ENCODE data around the gene SENP3.
A peak's percentile ranks its signal among the peaks of the same experiment; 100 is the strongest.

SENP3 gene

DNA sequence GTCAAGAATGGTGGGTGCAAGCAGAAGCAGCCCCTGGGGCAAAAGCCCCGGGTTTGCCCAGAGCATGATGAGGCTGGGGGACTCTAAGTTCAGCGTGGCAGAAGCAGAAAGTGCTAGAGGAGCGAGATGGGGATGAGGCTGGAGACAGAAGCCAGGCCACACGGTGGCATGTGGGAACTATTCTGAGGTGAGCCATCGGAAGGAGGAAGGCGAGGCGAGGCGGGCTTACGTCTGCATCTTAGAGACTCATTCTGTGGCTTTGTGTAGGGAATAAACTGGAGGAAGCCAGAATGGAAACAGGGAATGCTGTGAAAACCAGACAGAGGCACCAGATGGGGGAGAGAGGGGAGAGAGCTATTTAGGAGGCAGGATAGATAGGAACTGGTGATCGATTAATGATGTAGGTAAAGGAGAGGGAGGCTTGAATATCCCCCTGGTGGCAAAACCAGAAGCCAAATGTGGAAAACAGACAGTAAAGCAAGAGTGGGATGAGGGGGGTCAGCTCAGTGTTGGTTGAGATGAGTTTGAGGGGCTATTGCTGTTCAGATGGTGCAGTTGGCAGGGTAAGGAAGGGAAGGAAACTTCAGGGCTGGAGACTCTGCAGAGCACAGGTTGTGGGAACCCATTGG, 6.3 kb upstream of the SENP3 start:
- FAIRE-seq (no peak), DNase-seq (ENCODE audit: extremely low spot score, insufficient read length, low read depth) (no peak)

DNA sequence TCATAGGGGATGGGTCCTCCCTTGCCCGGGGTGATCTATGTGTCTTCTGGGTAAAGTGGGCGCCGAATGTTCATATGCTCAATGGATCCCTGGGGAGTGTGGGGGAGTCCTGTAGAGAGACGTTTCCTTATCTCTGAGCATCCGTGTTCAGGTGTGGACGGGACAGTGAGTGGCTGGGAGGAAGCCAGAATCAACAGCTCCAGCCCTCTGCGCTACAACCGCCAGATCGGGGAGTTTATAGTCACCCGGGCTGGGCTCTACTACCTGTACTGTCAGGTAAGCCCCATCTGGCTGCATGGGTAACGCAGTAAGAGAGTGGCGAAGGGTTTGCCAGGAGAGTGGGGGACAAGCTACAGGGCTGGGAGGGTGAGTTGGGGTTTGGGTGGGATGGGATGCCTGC, 5.1 kb upstream of the SENP3 start:
- FAIRE-seq = no peak
- no peak for DNase-seq (ENCODE audit: extremely low spot score, insufficient read length, low read depth)

DNA sequence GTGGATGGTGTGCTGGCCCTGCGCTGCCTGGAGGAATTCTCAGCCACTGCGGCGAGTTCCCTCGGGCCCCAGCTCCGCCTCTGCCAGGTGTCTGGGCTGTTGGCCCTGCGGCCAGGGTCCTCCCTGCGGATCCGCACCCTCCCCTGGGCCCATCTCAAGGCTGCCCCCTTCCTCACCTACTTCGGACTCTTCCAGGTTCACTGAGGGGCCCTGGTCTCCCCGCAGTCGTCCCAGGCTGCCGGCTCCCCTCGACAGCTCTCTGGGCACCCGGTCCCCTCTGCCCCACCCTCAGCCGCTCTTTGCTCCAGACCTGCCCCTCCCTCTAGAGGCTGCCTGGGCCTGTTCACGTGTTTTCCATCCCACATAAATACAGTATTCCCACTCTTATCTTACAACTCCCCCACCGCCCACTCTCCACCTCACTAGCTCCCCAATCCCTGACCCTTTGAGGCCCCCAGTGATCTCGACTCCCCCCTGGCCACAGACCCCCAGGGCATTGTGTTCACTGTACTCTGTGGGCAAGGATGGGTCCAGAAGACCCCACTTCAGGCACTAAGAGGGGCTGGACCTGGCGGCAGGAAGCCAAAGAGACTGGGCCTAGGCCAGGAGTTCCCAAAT, 4.5 kb upstream of the SENP3 start:
- no peak for DNase-seq (ENCODE audit: extremely low spot score, insufficient read length, low read depth)
- no peak for FAIRE-seq

DNA sequence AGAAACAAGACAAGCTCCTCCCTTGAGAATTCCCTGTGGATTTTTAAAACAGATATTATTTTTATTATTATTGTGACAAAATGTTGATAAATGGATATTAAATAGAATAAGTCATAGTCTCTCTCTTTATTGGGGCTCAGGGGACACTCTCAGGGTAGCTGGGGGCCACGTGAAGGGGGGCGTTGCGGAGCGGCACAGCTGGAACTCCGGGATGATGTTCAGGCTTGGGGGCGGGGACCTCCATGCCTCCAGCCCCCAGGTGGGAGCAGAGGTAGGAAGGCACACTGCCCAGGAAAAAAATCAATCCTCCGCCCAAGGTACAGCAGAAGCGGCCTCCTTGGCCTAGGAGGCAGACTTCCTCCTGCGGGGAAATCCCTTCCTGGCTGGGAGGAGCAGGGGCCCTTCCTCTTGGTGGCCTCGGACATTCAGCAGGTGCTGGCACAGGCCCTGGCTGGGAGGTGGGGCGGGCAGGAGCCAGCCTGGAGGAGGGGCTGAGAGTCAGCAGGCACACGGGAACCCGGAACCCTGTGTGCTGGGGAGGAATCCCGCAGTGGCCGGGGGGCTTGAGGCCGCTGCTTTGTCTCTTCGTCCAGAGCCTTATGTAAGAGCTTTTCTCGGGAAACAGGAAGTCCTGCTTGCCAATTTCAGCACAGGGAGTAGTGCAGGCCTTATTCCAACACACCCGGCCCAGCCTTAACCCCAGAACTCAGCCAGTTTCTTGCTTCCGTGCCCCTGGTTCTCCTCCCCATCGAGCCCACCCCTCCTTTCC, 3.8 kb upstream of the SENP3 start:
- FAIRE-seq (peak; percentile 95), DNase-seq (ENCODE audit: extremely low spot score, insufficient read length, low read depth) (no peak)

DNA sequence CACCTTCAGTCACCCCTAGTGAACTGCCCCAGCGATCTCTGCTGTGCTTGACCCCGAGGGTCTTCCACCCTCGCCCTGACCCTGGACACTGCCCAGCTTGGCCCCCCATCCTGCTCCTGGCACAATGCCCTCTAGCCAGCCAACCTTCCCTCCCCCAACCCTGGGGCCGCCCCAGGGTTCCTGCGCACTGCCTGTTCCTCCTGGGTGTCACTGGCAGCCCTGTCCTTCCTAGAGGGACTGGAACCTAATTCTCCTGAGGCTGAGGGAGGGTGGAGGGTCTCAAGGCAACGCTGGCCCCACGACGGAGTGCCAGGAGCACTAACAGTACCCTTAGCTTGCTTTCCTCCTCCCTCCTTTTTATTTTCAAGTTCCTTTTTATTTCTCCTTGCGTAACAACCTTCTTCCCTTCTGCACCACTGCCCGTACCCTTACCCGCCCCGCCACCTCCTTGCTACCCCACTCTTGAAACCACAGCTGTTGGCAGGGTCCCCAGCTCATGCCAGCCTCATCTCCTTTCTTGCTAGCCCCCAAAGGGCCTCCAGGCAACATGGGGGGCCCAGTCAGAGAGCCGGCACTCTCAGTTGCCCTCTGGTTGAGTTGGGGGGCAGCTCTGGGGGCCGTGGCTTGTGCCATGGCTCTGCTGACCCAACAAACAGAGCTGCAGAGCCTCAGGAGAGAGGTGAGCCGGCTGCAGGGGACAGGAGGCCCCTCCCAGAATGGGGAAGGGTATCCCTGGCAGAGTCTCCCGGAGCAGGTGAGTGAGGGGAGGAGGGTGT, 3.0 kb upstream of the SENP3 start, which contains the start of gene TNFSF13:
TSS of gene TNFSF13 (plus strand) at position 207 of the 776 bp plus-strand sequence. CDS start at position 497, 290 bp downstream.
- no peak for DNase-seq (ENCODE audit: extremely low spot score, insufficient read length, low read depth)
- peak; percentile 29 for FAIRE-seq

DNA sequence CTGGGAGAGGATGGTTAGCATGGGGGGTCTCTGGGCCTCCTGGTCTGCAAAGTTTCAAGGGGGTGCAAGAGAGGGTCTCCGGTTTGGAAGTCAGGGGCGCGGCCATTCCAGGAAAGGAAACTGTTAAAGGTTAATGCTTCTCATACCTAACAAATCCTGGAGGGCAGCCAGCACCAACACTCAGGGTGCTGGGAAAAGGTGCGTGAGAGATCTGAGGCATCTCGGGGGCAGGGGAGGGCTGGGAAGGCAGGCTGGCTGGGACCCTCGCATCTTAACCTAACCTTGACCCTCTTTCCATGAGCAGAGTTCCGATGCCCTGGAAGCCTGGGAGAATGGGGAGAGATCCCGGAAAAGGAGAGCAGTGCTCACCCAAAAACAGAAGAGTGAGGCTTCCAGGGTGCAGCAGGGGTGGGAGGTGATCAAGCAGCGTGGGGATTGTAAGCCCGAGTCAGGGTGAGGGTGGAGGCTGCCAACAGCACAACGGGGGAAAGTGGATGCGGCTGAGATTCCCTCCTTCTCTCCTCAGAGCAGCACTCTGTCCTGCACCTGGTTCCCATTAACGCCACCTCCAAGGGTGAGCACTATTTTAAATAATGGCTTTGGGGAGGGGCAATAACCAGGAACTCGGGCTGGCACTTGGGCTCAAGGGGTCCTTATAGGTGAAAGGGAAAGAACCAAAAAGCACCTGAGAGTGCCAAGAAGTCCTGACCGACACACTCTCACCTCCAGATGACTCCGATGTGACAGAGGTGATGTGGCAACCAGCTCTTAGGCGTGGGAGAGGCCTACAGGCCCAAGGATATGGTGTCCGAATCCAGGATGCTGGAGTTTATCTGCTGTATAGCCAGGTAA, 2.2 kb upstream of the SENP3 start:
- FAIRE-seq = no peak
- DNase-seq (ENCODE audit: extremely low spot score, insufficient read length, low read depth) = no peak

DNA sequence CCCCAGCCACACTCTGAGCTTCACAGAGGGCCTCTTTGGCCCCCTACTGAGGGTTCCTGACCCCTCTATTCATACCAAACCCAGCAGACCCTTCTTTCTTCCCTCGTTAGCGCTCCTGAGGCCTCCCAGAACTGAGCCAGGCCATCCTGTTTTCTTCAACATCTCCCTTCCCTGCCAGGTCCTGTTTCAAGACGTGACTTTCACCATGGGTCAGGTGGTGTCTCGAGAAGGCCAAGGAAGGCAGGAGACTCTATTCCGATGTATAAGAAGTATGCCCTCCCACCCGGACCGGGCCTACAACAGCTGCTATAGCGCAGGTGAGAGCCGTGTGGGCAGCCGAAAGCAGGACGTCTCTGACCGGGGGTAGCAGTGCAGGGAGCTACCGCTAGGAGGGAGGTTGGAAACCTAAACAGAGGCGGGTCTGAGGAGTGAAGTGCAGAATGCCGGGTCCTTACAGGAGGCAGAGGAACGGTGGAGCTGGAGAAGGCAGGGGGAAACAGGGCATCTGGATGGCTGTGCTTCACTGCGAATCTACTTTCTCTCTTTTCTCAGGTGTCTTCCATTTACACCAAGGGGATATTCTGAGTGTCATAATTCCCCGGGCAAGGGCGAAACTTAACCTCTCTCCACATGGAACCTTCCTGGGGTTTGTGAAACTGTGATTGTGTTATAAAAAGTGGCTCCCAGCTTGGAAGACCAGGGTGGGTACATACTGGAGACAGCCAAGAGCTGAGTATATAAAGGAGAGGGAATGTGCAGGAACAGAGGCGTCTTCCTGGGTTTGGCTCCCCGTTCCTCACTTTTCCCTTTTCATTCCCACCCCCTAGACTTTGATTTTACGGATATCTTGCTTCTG, 1.3 kb upstream of the SENP3 start:
- DNase-seq (ENCODE audit: extremely low spot score, insufficient read length, low read depth) (no peak), FAIRE-seq (no peak)

DNA sequence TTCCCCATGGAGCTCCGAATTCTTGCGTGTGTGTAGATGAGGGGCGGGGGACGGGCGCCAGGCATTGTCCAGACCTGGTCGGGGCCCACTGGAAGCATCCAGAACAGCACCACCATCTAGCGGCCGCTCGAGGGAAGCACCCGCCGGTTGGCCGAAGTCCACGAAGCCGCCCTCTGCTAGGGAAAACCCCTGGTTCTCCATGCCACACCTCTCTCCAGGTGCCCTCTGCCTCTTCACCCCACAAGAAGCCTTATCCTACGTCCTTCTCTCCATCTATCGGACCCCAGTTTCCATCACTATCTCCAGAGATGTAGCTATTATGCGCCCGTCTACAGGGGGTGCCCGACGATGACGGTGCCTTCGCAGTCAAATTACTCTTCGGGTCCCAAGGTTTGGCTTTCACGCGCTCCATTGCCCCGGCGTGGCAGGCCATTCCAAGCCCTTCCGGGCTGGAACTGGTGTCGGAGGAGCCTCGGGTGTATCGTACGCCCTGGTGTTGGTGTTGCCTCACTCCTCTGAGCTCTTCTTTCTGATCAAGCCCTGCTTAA, 617 bp upstream of the SENP3 start:
- FAIRE-seq (peak; percentile 94), DNase-seq (ENCODE audit: extremely low spot score, insufficient read length, low read depth) (peak; percentile 71)

DNA sequence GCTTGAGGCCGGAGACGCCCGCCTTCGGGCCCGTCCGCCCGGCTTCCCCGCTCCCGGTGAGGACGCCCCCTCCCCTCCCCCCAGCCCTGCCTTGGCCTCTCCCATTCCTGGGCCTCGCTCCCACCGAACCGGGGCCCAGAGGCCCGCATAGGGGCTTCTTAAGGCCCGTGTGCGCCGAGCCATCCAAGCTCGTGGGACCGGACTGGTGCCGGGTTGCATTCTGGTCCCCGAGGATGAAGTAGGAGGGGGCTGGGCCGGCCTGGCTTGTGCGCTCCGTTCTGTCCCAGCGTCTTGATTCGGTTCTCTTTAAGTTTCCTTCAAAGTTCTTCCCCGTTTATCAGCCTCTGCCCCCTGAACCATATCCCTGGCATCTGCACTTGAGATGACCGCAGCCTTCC, 488 bp downstream of the SENP3 start:
- FAIRE-seq (no peak), DNase-seq (ENCODE audit: extremely low spot score, insufficient read length, low read depth) (no peak)

DNA sequence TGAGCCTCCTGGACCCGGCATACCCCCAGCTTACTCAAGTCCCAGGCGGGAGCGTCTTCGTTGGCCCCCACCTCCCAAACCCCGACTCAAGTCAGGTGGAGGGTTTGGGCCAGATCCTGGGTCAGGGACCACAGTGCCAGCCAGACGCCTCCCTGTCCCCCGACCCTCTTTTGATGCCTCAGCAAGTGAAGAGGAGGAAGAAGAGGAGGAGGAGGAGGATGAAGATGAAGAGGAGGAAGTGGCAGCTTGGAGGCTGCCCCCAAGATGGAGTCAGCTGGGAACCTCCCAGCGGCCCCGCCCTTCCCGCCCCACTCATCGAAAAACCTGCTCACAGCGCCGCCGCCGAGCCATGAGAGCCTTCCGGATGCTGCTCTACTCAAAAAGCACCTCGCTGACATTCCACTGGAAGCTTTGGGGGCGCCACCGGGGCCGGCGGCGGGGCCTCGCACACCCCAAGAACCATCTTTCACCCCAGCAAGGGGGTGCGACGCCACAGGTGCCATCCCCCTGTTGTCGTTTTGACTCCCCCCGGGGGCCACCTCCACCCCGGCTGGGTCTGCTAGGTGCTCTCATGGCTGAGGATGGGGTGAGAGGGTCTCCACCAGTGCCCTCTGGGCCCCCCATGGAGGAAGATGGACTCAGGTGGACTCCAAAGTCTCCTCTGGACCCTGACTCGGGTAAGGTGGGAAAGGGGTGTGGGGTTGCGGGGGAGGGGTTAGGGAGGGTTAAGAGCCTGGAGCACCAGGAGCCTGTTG, 1.6 kb downstream of the SENP3 start:
- no peak for DNase-seq (ENCODE audit: extremely low spot score, insufficient read length, low read depth)
- no peak for FAIRE-seq

DNA sequence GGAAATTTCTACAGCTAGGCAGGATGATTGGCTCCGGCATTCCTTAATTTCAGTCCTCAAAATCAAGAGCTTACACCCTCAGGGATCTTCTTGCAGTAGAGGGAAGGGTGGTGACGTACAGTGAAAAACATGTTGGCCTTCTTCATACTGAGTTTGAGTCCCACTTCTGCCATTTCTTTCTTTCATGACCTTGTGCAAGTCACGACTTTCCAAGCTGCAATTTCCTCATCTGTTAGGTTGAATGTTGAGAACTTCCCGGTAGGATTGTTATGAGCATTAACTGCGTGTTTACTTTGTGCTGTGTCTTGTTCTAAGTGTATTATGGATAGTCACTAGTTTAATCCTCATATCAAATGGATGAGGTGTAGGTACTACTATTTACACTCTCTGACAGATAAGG, 7.9 kb downstream of the SENP3 start:
- DNase-seq (ENCODE audit: extremely low spot score, insufficient read length, low read depth) = no peak
- FAIRE-seq = no peak

DNA sequence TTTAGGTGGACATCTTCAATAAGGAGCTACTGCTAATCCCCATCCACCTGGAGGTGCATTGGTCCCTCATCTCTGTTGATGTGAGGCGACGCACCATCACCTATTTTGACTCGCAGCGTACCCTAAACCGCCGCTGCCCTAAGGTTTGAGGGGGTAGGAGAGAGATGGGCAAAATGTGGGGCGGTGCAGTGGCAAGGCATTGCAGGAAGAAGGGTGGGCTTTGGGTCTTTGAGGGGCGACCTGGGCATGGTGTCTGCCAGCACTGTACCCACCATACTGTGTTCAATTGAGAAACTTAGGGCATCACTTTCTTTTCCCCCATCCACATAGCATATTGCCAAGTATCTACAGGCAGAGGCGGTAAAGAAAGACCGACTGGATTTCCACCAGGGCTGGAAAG, 8.6 kb downstream of the SENP3 start:
- FAIRE-seq (no peak), DNase-seq (ENCODE audit: extremely low spot score, insufficient read length, low read depth) (no peak)

DNA sequence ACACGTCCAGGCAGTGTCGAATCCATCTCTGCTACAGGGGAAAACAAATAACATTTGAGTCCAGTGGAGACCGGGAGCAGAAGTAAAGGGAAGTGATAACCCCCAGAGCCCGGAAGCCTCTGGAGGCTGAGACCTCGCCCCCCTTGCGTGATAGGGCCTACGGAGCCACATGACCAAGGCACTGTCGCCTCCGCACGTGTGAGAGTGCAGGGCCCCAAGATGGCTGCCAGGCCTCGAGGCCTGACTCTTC, 10.5 kb downstream of the SENP3 start:
- FAIRE-seq (peak; percentile 99), DNase-seq (ENCODE audit: extremely low spot score, insufficient read length, low read depth) (no peak)

DNA sequence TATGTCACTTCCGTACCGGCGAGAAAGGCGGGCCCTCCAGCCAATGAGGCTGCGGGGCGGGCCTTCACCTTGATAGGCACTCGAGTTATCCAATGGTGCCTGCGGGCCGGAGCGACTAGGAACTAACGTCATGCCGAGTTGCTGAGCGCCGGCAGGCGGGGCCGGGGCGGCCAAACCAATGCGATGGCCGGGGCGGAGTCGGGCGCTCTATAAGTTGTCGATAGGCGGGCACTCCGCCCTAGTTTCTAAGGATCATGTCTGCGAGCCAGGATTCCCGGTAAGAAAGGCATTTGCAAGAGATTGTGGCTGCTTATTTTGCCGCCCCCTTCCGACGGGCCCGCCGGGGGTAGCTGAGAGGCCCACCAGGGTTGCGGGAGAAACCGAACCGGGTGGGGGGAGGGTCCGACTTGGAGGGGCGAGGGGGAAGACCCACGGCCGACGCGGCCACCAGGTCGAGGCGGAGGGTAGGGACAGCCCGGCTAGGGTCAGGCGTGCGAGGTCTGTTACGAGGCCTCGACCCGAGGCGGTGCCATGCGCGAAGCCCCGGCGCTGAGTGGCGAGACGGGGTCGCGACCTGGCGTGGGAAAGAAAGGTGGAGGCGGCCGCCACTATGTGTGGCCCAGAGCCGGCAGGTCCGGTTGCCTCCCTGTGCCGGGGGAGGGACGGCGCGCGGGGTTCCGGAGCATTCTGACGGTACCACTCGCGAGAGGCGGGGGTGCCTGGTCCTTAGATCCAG, 11.0 kb downstream of the SENP3 start:
- FAIRE-seq = no peak
- peak; percentile 98 for DNase-seq (ENCODE audit: extremely low spot score, insufficient read length, low read depth)

DNA sequence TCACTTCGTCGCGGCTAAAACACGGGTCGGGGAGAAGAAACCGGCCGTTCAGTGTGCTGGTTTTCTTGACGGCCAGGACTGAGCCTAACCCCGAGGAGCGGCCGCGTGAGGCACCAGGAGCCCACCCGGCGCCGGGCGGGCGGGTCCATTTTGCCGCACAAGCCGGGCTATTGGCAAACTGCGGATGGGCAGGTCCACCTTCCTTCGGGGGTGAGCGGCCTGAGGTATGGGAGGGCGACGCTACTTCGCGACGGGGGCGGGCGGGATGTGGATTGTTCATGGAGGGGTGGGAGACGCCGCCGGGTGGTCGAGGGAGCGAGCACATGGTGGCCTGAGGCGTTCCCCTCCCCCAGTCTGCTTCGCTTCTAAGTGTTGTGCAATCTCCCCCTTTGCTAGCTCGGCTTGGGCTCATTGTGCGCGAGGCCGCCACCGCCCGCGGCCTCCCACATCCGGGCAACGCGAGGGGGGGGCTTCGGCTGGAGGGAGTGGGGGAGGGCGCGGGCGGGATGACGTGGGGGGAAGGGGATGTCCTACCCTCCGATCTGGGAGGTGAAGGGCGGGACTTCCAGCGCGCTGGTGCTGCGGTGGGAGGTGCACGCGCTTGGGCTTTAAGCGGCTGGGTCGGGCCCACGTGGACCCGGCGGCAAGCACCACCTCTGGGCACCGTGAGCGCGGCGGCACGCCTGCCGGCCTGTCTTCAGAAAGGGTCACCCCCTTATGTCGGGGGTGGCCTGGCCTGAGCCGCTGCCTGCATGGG, 11.8 kb downstream of the SENP3 start:
- DNase-seq (ENCODE audit: extremely low spot score, insufficient read length, low read depth) (peak; percentile 80), FAIRE-seq (peak; percentile 88)

DNA sequence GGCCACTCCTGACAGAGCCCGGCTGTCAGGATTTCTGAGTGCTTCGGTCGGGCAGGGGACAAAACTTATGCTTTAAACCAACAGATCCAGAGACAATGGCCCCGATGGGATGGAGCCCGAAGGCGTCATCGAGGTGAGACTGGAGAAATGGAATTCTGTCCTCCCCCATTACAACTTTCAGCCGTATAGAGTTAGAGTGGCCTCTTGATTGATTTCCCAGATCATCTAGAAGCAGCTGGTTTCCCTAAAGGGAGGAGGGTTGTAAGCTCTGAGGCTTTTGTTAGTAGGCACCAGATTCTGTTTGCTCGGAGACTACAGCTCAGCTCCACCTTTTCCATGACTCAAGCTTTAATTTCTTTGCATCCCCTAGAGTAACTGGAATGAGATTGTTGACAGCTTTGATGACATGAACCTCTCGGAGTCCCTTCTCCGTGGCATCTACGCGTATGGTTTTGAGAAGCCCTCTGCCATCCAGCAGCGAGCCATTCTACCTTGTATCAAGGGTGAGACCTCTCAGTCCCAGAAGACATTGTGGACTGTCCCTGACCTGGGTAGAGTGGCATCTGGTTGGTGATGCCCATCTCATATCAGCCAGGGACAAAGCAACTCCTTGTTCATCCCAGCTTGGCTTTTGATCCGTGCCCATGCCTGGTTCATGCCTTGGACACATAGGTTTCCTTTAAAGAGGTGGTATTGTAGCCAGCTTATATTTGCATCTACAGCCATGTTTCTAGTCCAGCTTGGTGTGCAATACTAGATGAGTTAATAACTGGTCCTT, 12.6 kb downstream of the SENP3 start:
- DNase-seq (ENCODE audit: extremely low spot score, insufficient read length, low read depth) = no peak

More for the DNA sequence above, 12.6 kb downstream of the SENP3 start:
- FAIRE-seq = no peak

All from GM18507 (cell line).